Fibroblast of lung (primary cell): ENCODE results near the gene STARD3.

Experiments
- EZH2 ChIP-seq: IDR thresholded peaks from 2 replicates; pipeline ENCODE4 v1.5.1; 2012; ENCODE audit warnings: low read length, control low read depth, mild to moderate bottlenecking; ENCODE audit errors: missing control alignments
- TF ChIP-seq, protein P1 (sequence below), 2 donors: IDR thresholded peaks in 1 of 2; conservative IDR thresholded peaks in 1 of 2; 1 replicate in 1 of 2; 2 replicates in 1 of 2; pipeline ENCODE4 v1.5.1; 2011 to 2012; ENCODE audit warnings: low read length in 2 of 2, control low read depth in 1 of 2, inconsistent platforms in 1 of 2, low read depth in 1 of 2, mild to moderate bottlenecking in 1 of 2

DNA sequence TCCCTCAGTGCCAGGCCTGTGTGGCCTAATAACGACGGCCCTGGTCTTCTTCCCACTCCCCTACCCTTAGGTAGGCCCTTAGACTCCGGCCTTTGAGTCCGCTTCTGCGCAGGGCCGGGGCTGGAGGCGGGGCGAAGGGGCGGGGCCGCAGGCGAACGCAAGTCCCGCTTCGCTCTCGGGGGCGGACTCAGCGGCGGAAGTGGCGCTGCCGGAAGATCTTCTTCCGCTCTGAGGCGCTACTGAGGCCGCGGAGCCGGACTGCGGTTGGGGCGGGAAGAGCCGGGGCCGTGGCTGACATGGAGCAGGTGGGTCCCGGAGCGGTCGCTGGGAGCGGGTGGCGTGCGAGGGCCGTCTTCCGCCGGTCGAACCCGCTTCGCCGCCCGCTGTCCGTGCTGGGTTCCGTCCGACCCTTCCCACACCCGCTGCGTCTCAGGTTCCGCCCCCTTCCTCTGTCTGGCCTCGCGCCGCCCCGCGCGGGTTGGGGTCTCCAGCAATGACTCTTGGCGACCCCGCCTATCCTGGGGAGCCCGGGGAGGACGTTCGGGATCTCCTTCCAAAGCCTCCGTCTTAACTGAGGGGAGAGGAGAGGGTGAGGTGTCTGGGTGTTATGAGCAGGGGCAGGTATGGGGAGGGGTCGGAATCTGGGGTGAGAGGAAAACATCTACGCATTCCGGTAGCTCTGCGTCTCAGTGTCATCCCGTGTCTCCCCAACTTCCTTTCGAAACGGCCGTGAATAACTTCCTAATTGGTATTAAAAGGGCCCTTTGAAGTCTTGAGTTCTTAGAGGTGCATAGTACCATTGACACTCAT lies at the start of gene STARD3:
- TF ChIP-seq, protein P1, sequence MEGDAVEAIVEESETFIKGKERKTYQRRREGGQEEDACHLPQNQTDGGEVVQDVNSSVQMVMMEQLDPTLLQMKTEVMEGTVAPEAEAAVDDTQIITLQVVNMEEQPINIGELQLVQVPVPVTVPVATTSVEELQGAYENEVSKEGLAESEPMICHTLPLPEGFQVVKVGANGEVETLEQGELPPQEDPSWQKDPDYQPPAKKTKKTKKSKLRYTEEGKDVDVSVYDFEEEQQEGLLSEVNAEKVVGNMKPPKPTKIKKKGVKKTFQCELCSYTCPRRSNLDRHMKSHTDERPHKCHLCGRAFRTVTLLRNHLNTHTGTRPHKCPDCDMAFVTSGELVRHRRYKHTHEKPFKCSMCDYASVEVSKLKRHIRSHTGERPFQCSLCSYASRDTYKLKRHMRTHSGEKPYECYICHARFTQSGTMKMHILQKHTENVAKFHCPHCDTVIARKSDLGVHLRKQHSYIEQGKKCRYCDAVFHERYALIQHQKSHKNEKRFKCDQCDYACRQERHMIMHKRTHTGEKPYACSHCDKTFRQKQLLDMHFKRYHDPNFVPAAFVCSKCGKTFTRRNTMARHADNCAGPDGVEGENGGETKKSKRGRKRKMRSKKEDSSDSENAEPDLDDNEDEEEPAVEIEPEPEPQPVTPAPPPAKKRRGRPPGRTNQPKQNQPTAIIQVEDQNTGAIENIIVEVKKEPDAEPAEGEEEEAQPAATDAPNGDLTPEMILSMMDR (conservative IDR thresholded peaks at IDR 0.05 in 1 of 2, IDR thresholded peaks at IDR 0.05 in 1 of 2; ENCODE audit: low read depth in 1 of 2, low read length in 2 of 2), result no peak
- TF ChIP-seq EZH2, result no peak
